PC-3 (cell line): Measurements from ENCODE around the gene SRM.

Experiments
- CTCF ChIP-seq: fragments of 300-600 bp; sonication (generic); conservative IDR thresholded peaks from 2 replicates; pipeline ENCODE4 v1.5.1; 2017; ENCODE audit warnings: antibody characterized with exemption, low read depth, mild to moderate bottlenecking, low read length
- EZH2 ChIP-seq: fragments of 300-600 bp; sonication (generic); IDR thresholded peaks from one replicate; pipeline ENCODE4 v1.6.1; 2017; ENCODE audit warnings: antibody characterized with exemption, mild to moderate bottlenecking, low read length; ENCODE audit not compliant: unreplicated experiment
- EZH2phosphoT487 ChIP-seq: fragments of 300-600 bp; sonication (generic); IDR thresholded peaks from 2 replicates; pipeline ENCODE4 v1.6.1; 2018; ENCODE audit warnings: mild to moderate bottlenecking, antibody characterized with exemption, low read length, borderline replicate concordance

GRCh38 chr1:11046625-11047365 is 13.0 kb downstream of the SRM start, which contains the start of gene MASP2:
- TF ChIP-seq CTCF (no peak), EZH2phosphoT487 (no peak), EZH2 (no peak)
